Cardiac fibroblast (primary cell): Measurements from ENCODE around the gene SDHA.
"Not testable (repeated sequence)": the region's sequence is repeated elsewhere in the genome, so short reads cannot be mapped to it uniquely, and the experiment has no call there.

Experiments used
- DNase-seq, 2 donors: peaks; one replicate each; pipeline versions ENCODE4 v3.0.0 to v3.0.0-alpha.2; 2010; ENCODE audit warnings: low read depth in 2 of 2
- H3K4me3 ChIP-seq, 2 donors: replicated peaks in 1 of 2; 1 replicate in 1 of 2; 2 replicates in 1 of 2; pipeline ENCODE4 v1.5.1; 2011; ENCODE audit warnings: low read depth in 2 of 2, low read length in 2 of 2, mild to moderate bottlenecking in 2 of 2, moderate library complexity in 1 of 2
- CTCF ChIP-seq: IDR thresholded peaks from one replicate; pipeline ENCODE4 v1.5.1; 2011; ENCODE audit warnings: low read depth, mild to moderate bottlenecking, low read length, inconsistent platforms

The SDHA gene

GRCh38 chr5:302966-303365, 84.8 kb downstream of the SDHA start:
- DNase-seq: no peak
- TF ChIP-seq CTCF: no peak
- no peak overlapping the region for H3K4me3 ChIP-seq

GRCh38 chr5:303741-304140, 85.6 kb downstream of the SDHA start:
- not testable (repeated sequence) for DNase-seq, H3K4me3 ChIP-seq

- H3K4me3 ChIP-seq: no peak overlapping the region
- DNase-seq: no peak
- no peak for TF ChIP-seq CTCF
Observed at GRCh38 chr5:305050-305449, 86.9 kb downstream of the SDHA start.

GRCh38 chr5:305459-305858, 87.3 kb downstream of the SDHA start:
- H3K4me3 ChIP-seq: no peak overlapping the region
- no peak for TF ChIP-seq CTCF
- no peak for DNase-seq

GRCh38 chr5:306011-306805, 88.1 kb downstream of the SDHA start:
- TF ChIP-seq CTCF: no peak
- DNase-seq: no peak
- H3K4me3 ChIP-seq: no peak overlapping the region
